A204.1 (cell line): ENCODE measurements around the gene RAB19.
A peak's percentile ranks its signal among the peaks of the same experiment; 100 is the strongest.
"Not testable (repeated sequence)": the region's sequence is repeated elsewhere in the genome, so short reads cannot be mapped to it uniquely, and the experiment has no call there.

Experiments used
- FAIRE-seq: peaks from 2 replicates; lab custom pipeline; 2012; peaks lifted over from hg19 to GRCh38; lab: Jason Lieb, UNC

Gene RAB19

DNA sequence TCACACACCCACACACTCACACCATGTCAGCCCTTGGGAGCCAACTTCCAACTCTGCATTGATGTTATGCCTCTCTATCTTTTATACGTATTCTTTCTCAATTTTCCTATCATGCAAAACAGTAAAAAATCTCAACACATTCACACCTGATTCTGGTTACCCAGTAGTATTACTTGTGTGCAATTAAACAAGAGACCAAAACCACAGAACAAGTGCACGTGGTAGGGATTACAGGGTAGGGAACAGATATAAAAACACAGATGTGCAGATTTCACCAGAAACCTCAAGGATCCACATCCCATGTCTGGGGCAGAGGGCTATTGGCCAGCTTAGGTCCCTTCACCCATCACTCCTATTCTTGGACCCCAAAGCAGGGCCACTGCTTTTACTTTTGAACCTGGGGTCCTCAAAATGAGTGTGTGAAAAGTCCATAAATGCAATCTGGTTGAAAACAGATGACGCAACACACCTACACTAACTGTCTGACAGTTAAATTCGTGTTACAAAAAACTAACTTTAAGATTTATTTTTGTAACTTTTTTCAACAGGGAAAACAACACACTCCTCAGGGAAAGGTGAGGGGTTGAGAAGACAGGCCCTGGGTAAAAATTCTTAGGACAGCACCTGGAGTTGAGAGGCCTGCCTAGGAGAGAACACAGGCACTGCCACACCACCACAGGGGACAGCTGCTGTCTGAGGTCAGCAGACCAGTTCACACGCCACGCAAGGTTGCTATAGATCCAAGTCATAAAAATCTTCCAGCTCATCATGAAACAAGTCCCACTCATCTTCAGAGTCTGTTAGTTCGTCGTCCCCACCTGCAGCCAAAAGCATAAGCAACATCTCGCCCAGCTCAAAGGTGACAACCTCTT lies 50.2 kb downstream of the RAB19 start:
- FAIRE-seq, result not testable (repeated sequence)

DNA sequence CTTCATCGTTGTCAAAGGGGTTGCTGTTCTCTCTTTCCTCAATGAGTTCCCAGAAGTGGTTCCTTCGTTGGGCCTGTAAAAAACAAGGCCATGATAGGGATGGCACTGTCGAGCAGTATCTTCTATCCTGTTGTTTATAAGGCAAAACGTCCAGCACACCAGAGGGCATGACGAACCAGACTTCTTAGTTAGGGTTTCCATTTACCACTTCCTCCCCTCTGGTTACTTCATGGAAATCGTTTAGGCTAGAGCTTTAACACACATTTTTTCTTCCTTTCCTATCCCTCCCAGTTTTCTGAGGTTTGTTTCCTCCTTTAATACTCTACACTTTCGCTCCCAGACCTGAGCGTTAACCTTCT lies 50.8 kb downstream of the RAB19 start:
- no peak for FAIRE-seq

DNA sequence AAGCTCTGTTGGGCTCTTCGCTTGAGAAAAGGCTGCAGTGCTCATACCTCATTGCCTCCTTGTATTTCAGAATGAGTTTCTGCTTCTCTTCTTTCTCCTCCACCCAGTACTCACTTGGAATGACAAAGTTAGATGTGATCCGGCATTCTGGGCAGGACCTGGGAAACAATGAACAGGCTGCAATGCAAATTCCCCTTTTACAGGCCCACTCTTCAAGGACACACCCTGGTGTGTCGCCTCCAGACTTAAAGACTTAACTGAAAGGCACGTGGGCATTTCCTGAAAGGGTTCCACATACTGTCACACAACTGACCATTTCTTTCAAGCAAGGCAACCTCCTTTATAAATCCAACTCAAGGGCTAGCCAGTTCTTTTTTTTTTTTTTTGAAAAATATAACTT lies 51.9 kb downstream of the RAB19 start:
- no peak for FAIRE-seq

GRCh38 chr7:140456551-140457051 lies 52.7 kb downstream of the RAB19 start:
- no peak for FAIRE-seq

- no peak for FAIRE-seq
Measured at GRCh38 chr7:140458201-140458600, 54.3 kb downstream of the RAB19 start.

DNA sequence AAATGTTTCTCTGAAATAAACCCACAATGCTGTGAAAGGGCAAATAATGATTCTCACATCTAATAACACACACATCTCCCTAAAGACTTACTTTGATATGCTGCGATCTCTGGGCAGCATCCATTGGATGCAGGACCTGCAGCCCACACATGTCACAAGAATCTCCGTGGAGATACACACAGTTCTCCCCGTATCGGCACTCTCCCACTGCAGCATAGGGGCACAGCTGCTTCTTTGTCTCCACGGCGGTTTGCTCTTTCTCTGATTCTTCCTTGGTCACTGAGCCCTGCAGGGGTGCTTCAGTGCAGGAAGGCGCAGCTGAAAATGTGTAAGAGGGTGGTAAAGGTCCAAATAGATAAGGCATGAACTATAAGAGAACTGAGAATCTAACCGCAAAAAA lies 55.1 kb downstream of the RAB19 start:
- FAIRE-seq, result no peak

DNA sequence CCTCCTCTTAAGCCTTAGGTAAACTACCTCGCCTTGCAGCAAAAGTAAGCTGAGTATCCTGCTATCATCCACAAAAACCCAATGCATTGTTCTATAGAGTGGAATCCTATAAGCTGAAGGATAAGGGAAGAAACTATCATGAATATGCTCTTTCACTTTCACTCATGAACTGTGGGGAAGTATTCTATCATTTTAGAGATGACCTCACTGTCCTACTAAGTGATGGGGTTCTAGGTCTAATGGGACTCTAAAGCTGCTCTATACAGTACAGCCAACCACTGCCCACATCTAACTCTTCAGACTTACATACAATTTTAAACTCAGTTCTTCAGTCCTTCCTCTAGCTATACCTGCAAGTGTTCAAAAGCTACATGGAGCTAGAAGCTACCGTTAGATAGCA lies 59.3 kb downstream of the RAB19 start:
- no peak for FAIRE-seq

GRCh38 chr7:140475747-140476333 lies 72.0 kb downstream of the RAB19 start:
- FAIRE-seq, result peak; percentile 91

DNA sequence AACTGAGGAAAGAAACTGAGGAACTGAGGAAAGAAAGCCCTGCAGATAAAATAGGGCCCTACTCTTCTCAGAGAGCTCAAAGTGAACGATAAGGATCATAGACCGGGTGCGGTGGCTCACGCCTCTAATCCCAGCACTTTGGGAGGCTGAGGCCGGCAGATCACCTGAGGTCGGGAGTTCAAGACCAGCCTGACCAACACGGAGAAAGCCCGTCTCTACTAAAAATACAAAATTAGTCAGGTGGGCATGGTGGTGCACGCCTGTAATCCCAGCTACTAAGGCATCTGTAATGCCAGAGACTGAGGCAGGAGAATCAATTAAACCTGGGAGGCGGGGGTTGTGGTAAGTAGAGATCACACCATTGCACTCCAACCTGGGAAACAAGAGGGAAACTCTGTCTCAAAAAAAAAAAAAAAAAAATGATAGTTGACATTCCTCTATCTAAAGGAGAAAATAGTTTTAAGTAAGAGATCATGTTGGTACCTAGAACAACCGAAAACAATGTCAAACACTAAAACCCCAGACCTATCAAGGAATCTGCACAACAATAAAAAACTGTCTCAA lies 72.9 kb downstream of the RAB19 start:
- no peak for FAIRE-seq
